HFF-Myc (cell line): ENCODE data around the gene CDR2L.
A peak's percentile ranks its signal among the peaks of the same experiment; 100 is the strongest.
"Not testable (repeated sequence)": the region's sequence is repeated elsewhere in the genome, so short reads cannot be mapped to it uniquely, and the experiment has no call there.

Experiments used
- DNase-seq: peaks from one replicate; pipeline ENCODE4 v3.0.0-alpha.2; 2011; ENCODE audit warnings: low read depth; ENCODE audit errors: extremely low read depth
- H3K4me3 ChIP-seq: replicated peaks from 2 replicates; pipeline ENCODE4 v1.5.1; 2011; ENCODE audit warnings: low read depth, mild to moderate bottlenecking, control low read depth, low read length
- CTCF ChIP-seq: IDR thresholded peaks from 2 replicates; pipeline ENCODE4 v1.5.1; 2012; ENCODE audit warnings: mild to moderate bottlenecking, low read depth, low read length, control low read depth; ENCODE audit errors: missing control alignments

Gene CDR2L

GRCh38 chr17:75020331-75021110 lies 33.1 kb downstream of the CDR2L start:
- no peak overlapping the region for H3K4me3 ChIP-seq
- no peak for TF ChIP-seq CTCF
- no peak for DNase-seq

DNA sequence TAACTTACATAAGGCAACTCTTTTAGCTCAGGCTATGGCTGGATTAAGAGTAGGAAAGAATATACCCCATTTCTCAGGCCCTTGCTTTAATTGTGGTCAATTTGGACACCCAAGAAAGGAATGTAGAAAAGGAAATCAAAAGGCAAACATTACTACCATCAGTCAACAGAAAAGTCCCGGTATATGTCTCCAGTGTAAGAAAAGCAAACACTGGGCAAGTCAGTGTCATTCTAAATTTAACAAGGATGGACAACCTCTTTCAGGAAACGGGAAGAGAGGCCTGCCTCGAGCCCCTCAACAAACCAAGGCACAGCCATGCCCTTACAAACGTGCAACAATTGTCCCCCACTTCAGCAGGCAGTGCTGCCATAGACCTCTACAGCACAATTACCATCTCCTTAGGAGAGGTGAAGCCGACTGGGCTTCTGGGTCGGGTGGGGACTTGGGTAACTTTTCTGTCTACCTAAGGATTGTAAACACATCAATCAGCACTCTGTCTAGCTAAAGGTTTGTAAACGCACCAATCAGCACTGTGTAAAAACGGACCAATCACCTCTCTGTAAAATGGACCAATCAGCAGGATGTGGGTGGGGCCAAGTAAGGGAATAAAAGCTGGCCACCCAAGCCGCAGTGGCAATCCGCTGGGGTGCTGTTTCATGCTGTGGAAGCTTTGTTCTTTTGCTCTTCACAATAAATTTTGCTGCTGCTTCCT lies 37.4 kb downstream of the CDR2L start:
- no peak for DNase-seq
- no peak for TF ChIP-seq CTCF
- no peak overlapping the region for H3K4me3 ChIP-seq

DNA sequence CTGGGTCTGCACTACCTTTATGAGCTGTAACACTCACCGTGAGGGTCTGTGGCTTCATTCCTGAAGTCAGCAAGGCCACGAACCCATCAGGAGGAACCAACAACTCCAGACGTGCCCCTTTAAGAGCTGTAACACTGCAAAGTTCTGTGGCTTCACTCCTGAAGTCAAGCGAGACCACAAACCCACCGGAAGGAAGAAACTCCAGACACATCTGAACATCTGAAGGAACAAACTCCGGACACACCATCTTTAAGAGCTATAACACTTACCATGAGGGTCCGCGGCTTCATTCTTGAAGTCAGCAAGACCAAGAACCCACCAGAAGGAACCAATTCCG lies 37.9 kb downstream of the CDR2L start:
- H3K4me3 ChIP-seq, DNase-seq: not testable (repeated sequence)

DNA sequence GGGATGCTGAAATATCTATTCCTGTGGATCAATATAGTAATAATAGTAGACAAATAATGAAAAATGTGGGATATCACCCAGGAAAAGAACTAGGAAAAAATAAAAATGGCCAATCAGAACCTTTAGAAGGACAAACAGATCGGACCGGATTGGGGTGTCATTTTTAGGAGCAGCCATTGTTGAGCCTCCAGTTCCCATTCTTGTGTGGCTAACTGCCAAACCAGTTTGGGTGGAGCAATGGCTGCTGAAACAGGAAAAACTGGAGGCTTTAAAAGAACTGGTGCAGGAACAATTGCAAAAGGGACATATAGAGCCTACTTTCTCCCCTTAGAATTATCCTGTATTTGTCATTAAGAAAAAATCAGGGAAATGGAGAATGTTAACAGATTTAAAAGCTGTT lies 39.2 kb downstream of the CDR2L start:
- H3K4me3 ChIP-seq, DNase-seq: not testable (repeated sequence)

DNA sequence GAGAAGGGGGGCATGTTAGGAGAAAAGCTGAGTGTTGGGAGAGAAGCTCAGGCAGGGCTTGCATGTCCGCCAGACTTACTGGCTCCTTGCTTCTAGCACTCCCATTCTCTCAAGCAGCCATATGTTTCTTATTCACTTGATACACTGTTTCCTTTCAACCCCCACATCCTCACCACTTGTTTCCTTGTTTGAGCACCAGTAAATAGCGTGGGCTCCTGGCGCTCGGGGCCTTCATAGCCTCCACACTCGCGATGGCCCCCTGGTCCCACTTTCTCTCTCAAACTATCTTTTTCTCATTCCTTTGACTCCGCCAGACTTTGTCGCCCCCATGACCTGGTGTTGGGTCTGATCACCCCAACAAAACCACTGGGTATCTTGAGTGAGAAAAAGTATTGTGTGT lies 42.7 kb downstream of the CDR2L start:
- H3K4me3 ChIP-seq, result no peak overlapping the region
- no peak for TF ChIP-seq CTCF
- no peak for DNase-seq

- no peak for DNase-seq
- H3K4me3 ChIP-seq, result peak overlapping the region; percentile 92
- no peak for TF ChIP-seq CTCF
Measured at GRCh38 chr17:75031972-75032719, 44.7 kb downstream of the CDR2L start.

DNA sequence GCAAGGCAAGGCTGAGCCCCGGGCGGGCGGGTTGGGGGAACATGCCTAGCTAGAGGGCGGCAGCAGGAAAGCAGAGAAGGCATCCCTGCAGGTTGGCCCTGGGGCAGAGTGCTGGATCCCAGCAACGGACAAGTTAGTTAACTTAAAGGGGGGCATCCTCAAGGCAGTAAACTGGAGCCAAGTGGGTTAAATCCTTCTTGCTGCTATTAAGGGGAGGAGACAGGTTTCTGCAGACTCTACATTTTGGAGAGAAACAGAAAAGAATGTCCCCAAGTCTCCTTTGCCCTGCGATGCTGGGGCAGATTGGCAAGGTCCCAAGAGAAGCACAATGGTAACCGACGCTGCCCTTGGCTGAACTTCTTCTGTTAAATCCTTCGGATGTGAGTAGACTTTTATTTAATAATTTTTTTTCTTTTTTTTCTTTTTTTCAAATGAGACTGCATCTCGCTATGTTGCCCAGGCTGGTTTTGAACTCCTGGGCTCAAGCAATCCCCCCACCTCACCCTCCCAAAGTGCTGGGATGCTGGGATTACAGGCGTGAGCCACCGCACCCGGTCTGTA lies 45.4 kb downstream of the CDR2L start:
- no peak for DNase-seq
- TF ChIP-seq CTCF, result no peak
- peak overlapping the region; percentile 92 for H3K4me3 ChIP-seq
